K562 (cell line): ENCODE data around the gene MGRN1. TPM values are rescaled to one million over a fixed set of nuclear protein-coding genes. Genes with fewer than 3 reads are reported as not detected.

ENCODE experiments used
- ATAC-seq: fragments of 200-7000 bp; cut with Tn5 transposase; 3 replicates; pipeline ENCODE4 v1.9.1; 2020; ENCODE audit warnings: moderate library complexity
- BruUV-seq: library from RNA; stranded (reverse); fragments of 400-500 nt; replicated peaks from 2 replicates; lab custom pipeline; 2021; lab: Mats Ljungman, UMichigan
- CTCF ChIA-PET: fragments of 300-600 bp; formaldehyde crosslinking; extraction: SDS; loops from one replicate; lab custom pipeline; 2021; ENCODE audit warnings: low intra/inter-chr PET ratio; lab: Yijun Ruan, JAX
- POLR2A ChIA-PET: fragments of 300-600, 350-650 bp; sonication (Branson Sonifier 250); formaldehyde crosslinking; extraction: SDS; loops from one replicate; lab custom pipeline; 2021; ENCODE audit warnings: antibody characterized with exemption, inconsistent platforms; lab: Yijun Ruan, JAX
- DNase-seq, 4 experiments: peaks; one replicate each; pipeline versions ENCODE4 v3.0.0 to v3.0.0-alpha.2; 2011 to 2018; ENCODE audit warnings: low spot score in 3 of 4, mixed read lengths in 3 of 4; ENCODE audit errors: extremely low read depth in 1 of 4
- FAIRE-seq: peaks from 2 replicates; lab custom pipeline; 2011; peaks lifted over from hg19 to GRCh38; lab: Jason Lieb, UNC
- H2AFZ ChIP-seq: 2 replicates; pipeline ENCODE4 v1.6.0; 2011; ENCODE audit warnings: low read depth, low read length, control low read depth, inconsistent platforms
- H3K27ac ChIP-seq: fragments of 200-600 bp; 3 replicates; pipeline ENCODE4 v1.8.0; 2011; ENCODE audit warnings: low read depth, mild to moderate bottlenecking, control low read depth, inconsistent platforms, low read length, moderate library complexity, mixed read lengths; ENCODE audit errors: extremely low read depth
- H3K27me3 ChIP-seq, 2 experiments: fragments of 300-600 bp in 1 of 2; 2 replicates in 1 of 2; 3 replicates in 1 of 2; pipeline versions ENCODE4 v1.6.0 to v1.8.0; 2011; ENCODE audit warnings: inconsistent platforms in 2 of 2, low read length in 2 of 2, mild to moderate bottlenecking in 1 of 2, mixed read lengths in 1 of 2, moderate library complexity in 1 of 2; ENCODE audit not compliant: control insufficient read depth in 2 of 2, insufficient read depth in 2 of 2
- H3K36me3 ChIP-seq: fragments of 300-600 bp; 3 replicates; pipeline ENCODE4 v1.8.0; 2011; ENCODE audit warnings: mild to moderate bottlenecking, low read length, inconsistent platforms; ENCODE audit not compliant: control insufficient read depth, insufficient read depth
- H3K4me1 ChIP-seq, 2 experiments: fragments of 200-600 bp in 1 of 2; replicated peaks in 1 of 2; 2 replicates in 1 of 2; 3 replicates in 1 of 2; pipeline versions ENCODE4 v1.5.1 to v1.8.0; 2011; ENCODE audit warnings: inconsistent platforms in 2 of 2, low read length in 2 of 2, mild to moderate bottlenecking in 1 of 2, mixed read lengths in 1 of 2, moderate library complexity in 1 of 2; ENCODE audit not compliant: control insufficient read depth in 2 of 2, insufficient read depth in 2 of 2
- H3K4me2 ChIP-seq: 2 replicates; pipeline ENCODE4 v1.6.1; 2011; ENCODE audit warnings: low read length, control low read depth, inconsistent platforms, mixed read lengths; ENCODE audit not compliant: insufficient read depth
- H3K4me3 ChIP-seq: fragments of 200-600 bp; sonication (generic), shearing (Covaris generic); 2 replicates; pipeline ENCODE4 v1.5.1; 2016; ENCODE audit warnings: control low read depth, inconsistent platforms
- H3K79me2 ChIP-seq: fragments of 200-600 bp; 3 replicates; pipeline ENCODE4 v1.8.0; 2011; ENCODE audit warnings: low read length, inconsistent platforms; ENCODE audit not compliant: control insufficient read depth, insufficient read depth
- H3K9ac ChIP-seq, 2 experiments: 2 replicates each; pipeline versions ENCODE4 v1.6.0 to v1.6.1; 2011; ENCODE audit warnings: low read depth in 2 of 2, low read length in 2 of 2, control low read depth in 1 of 2, inconsistent platforms in 1 of 2, mild to moderate bottlenecking in 1 of 2, mixed read lengths in 1 of 2; ENCODE audit not compliant: insufficient read depth in 1 of 2
- H3K9me1 ChIP-seq: one replicate; pipeline ENCODE4 v1.6.0; 2011; ENCODE audit warnings: inconsistent platforms, mild to moderate bottlenecking, low read length, moderate library complexity; ENCODE audit not compliant: control insufficient read depth, insufficient read depth
- H3K9me3 ChIP-seq: replicated peaks from 2 replicates; pipeline ENCODE4 v1.5.1; 2011; ENCODE audit warnings: low read depth, low read length, inconsistent platforms; ENCODE audit not compliant: control insufficient read depth, insufficient read depth
- H4K20me1 ChIP-seq: replicated peaks from 2 replicates; pipeline ENCODE4 v1.6.1; 2011; ENCODE audit warnings: low read length, inconsistent platforms, mixed read lengths; ENCODE audit not compliant: control insufficient read depth, insufficient read depth
- BCOR ChIP-seq: fragments of 450-650 bp; IDR thresholded peaks from 2 replicates; pipeline ENCODE4 v1.6.1; 2016
- BMI1 ChIP-seq: fragments of 150-350 bp; IDR thresholded peaks from 2 replicates; pipeline ENCODE4 v1.6.1; 2014; ENCODE audit warnings: low read length
- KDM5B ChIP-seq: fragments of 200-600 bp; sonication (generic); IDR thresholded peaks from 2 replicates; pipeline ENCODE4 v1.6.1; 2012; ENCODE audit warnings: low read depth, mild to moderate bottlenecking, moderate library complexity, low read length, control low read depth, inconsistent platforms; ENCODE audit not compliant: insufficient replicate concordance
- MXI1 ChIP-seq: IDR thresholded peaks from 2 replicates; pipeline ENCODE4 v1.6.1; 2011; ENCODE audit warnings: low read depth, mild to moderate bottlenecking, improper control_type of control experiment, low read length
- MYC ChIP-seq, 2 experiments: fragments of 250-450 bp in 1 of 2; sonication (Bioruptor Pico) in 1 of 2; IDR thresholded peaks; 2 replicates each; pipeline versions ENCODE4 v1.5.1 to v1.6.1; 2012 to 2021; ENCODE audit warnings: low read depth in 2 of 2, borderline replicate concordance in 1 of 2, improper control_type of control experiment in 1 of 2, low read length in 1 of 2, mild to moderate bottlenecking in 1 of 2, moderate library complexity in 1 of 2
- PHF8 ChIP-seq: fragments of 200-600 bp; sonication (generic); IDR thresholded peaks from 2 replicates; pipeline ENCODE4 v1.6.1; 2012; ENCODE audit warnings: mixed run types, mild to moderate bottlenecking, inconsistent platforms, low read length, moderate library complexity, borderline replicate concordance
- XRCC5 ChIP-seq: fragments of 200-400 bp; formaldehyde crosslinking; IDR thresholded peaks from 2 replicates; pipeline ENCODE4 v1.6.1; 2017; ENCODE audit warnings: low read depth, mild to moderate bottlenecking, low read length
- WGBS: fragments of 100-300 bp; shearing (Covaris generic); methylation state at CpG from one replicate; pipeline ENCODE4 v1.1.6; 2016; ENCODE audit warnings: low coverage, mixed read lengths; ENCODE audit not compliant: insufficient coverage; ENCODE audit errors: missing lambda C conversion rate; 5-methylcytosine and 5-hydroxymethylcytosine counted together
- in situ Hi-C: fragments of 300-500 bp; cut with MboI; formaldehyde crosslinking; loops from 4 replicates; pipeline ENCODE4 v1.15.0; 2018; ENCODE audit warnings: inconsistent platforms, mixed read lengths
- intact Hi-C: fragments of 100-400 bp; cut with micrococcal nuclease; formaldehyde crosslinking; loops from 2 replicates; pipeline ENCODE4 v1.14.2; 2022
- polyA plus RNA-seq, 8 experiments: library from polyadenylated mRNA; depleted of rRNA in 4 of 8; stranded (reverse) in 5 of 8; unstranded in 3 of 8; fragments of >200 nt; fragmentation: Nextera tagmentation in 2 of 8; fragmentation: Illumina TruSeq in 1 of 8; extraction: Ambion mirVana in 2 of 8; extraction: Trizol in 1 of 8; gene quantifications; 2 replicates each; pipeline versions ENCODE4 v1.2.1 to v1.2.3, GENCODE V29; 2011 to 2014; ENCODE audit warnings: inconsistent platforms in 1 of 8, missing spikeins in 1 of 8
- total RNA-seq, 7 experiments: library from RNA; depleted of rRNA in 6 of 7; stranded (reverse); fragments of >200 nt in 6 of 7; fragmentation: Illumina TruSeq in 2 of 7; extraction: Trizol in 2 of 7; gene quantifications; 2 replicates each; pipeline versions ENCODE4 v1.2.1 to v1.2.3, GENCODE V29; 2011 to 2021; ENCODE audit warnings: low replicate concordance in 1 of 7
- TF ChIP-seq, protein P1 (sequence below), 2 experiments: fragments of 250-450 bp in 1 of 2; fragments of 450-650 bp in 1 of 2; sonication (Bioruptor Pico) in 1 of 2; IDR thresholded peaks; 2 replicates each; pipeline versions ENCODE4 v1.6.1 to v1.8.0; 2016 to 2021; ENCODE audit warnings: mild to moderate bottlenecking in 2 of 2, moderate library complexity in 2 of 2, missing compliant biosample characterization in 1 of 2, missing genetic modification characterization in 1 of 2
- TF ChIP-seq, protein P2 (sequence below), 3 experiments: fragments of 200-800 bp in 1 of 3; fragments of 250-450 bp in 1 of 3; fragments of 450-650 bp in 1 of 3; sonication (Bioruptor Pico) in 1 of 3; sonication (Bioruptor generic) in 1 of 3; formaldehyde crosslinking in 1 of 3; IDR thresholded peaks; 2 replicates each; pipeline versions ENCODE4 v1.6.1 to v1.8.0; 2016 to 2022; ENCODE audit warnings: mild to moderate bottlenecking in 2 of 3, missing genetic modification characterization in 2 of 3, missing compliant biosample characterization in 1 of 3, moderate library complexity in 1 of 3
- TF ChIP-seq, protein P3 (sequence below), 2 experiments: fragments of 450-650 bp; conservative IDR thresholded peaks; 2 replicates each; pipeline ENCODE4 v1.6.1; 2017; ENCODE audit warnings: mild to moderate bottlenecking in 2 of 2, moderate library complexity in 2 of 2

The MGRN1 gene
- total and polyA plus RNA-seq, 9 of the 15 experiments (the other 6 are each of a cell fraction or from before 2014, with no cell fraction given) = 0.15 to 37.9 (median 6.0) TPM

GRCh38 chr16:4734730-4735535 is 110.3 kb downstream of the MGRN1 start:
- in situ Hi-C loops = no loop called here
- Histone ChIP-seq H3K27ac (peak overlapping the region; percentile 61), H3K4me1 (peaks cover 0 to 22% of the 10 kb centered on the region in 2 experiments; a peak in 3 of 5 replicates), H3K9me1 (no peaks in the 10 kb centered on the region), H3K4me2 (peak overlapping the region; percentile 95), H3K36me3 (peaks cover 14% of the 10 kb centered on the region; the same call in 2 of the 3 replicates), H3K9ac (peak overlapping the region; percentile 83 to 93), H4K20me1 (no peaks in the 10 kb centered on the region), H3K27me3 (no peaks in the 10 kb centered on the region), H3K9me3 (no peaks in the 10 kb centered on the region), H3K79me2 (peaks cover 28% of the 10 kb centered on the region), H3K4me3 (peak overlapping the region; percentile 98), H2AFZ (peak overlapping the region; percentile 88)
- BruUV-seq = no TSS peak
- ATAC-seq (peak; percentile 81), DNase-seq (peak; percentile 88 to 94 (median 93)), FAIRE-seq (peak; percentile 63)
- ChIA-PET CTCF (no interaction called here), POLR2A (interaction anchor here (0.8 to 1.9 kb wide), 9 partner anchors 10 to 201 kb away, joined by 3 to 9 read pairs (median 3); partner anchors contain the start of gene SEPTIN12)
- WGBS = 10% methylated on average over 28 of the region's 38 CpGs
- intact Hi-C loops = loop anchor here (5.0 kb wide), 1 partner anchor 112 kb away; the partner anchor contains the start of genes GLYR1 and UBN1
- TF ChIP-seq BMI1 (peak; percentile 91), PHF8 (peak; percentile 57; the same call in 1 of the 2 replicates), BCOR (0 out of 2 replicates have a peak, but pooled peaks have one; percentile 17), KDM5B (peak; percentile 87), MXI1 (peak; percentile 97), MYC (IDR thresholded peaks at IDR 0.05; ENCODE audit: low read depth, low read length) (peak; percentile 55), MYC (CRISPR knock-in tag; IDR thresholded peaks at IDR 0.05; ENCODE audit: borderline replicate concordance, low read depth) (no peak), XRCC5 (no peak)
- TF ChIP-seq, protein P1, sequence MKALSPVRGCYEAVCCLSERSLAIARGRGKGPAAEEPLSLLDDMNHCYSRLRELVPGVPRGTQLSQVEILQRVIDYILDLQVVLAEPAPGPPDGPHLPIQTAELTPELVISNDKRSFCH (CRISPR knock-in tag; IDR thresholded peaks at IDR 0.05) = no peak
- TF ChIP-seq, protein P1 (tag; IDR thresholded peaks at IDR 0.05) = no peak
- TF ChIP-seq, protein P2, sequence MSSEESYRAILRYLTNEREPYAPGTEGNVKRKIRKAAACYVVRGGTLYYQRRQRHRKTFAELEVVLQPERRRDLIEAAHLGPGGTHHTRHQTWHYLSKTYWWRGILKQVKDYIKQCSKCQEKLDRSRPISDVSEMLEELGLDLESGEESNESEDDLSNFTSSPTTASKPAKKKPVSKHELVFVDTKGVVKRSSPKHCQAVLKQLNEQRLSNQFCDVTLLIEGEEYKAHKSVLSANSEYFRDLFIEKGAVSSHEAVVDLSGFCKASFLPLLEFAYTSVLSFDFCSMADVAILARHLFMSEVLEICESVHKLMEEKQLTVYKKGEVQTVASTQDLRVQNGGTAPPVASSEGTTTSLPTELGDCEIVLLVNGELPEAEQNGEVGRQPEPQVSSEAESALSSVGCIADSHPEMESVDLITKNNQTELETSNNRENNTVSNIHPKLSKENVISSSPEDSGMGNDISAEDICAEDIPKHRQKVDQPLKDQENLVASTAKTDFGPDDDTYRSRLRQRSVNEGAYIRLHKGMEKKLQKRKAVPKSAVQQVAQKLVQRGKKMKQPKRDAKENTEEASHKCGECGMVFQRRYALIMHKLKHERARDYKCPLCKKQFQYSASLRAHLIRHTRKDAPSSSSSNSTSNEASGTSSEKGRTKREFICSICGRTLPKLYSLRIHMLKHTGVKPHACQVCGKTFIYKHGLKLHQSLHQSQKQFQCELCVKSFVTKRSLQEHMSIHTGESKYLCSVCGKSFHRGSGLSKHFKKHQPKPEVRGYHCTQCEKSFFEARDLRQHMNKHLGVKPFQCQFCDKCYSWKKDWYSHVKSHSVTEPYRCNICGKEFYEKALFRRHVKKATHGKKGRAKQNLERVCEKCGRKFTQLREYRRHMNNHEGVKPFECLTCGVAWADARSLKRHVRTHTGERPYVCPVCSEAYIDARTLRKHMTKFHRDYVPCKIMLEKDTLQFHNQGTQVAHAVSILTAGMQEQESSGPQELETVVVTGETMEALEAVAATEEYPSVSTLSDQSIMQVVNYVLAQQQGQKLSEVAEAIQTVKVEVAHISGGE (CRISPR knock-in tag; IDR thresholded peaks at IDR 0.05) = 0 out of 6 replicates have a peak, but pooled peaks of 1 of the 3 experiments have one; percentile 6
- TF ChIP-seq, protein P3, sequence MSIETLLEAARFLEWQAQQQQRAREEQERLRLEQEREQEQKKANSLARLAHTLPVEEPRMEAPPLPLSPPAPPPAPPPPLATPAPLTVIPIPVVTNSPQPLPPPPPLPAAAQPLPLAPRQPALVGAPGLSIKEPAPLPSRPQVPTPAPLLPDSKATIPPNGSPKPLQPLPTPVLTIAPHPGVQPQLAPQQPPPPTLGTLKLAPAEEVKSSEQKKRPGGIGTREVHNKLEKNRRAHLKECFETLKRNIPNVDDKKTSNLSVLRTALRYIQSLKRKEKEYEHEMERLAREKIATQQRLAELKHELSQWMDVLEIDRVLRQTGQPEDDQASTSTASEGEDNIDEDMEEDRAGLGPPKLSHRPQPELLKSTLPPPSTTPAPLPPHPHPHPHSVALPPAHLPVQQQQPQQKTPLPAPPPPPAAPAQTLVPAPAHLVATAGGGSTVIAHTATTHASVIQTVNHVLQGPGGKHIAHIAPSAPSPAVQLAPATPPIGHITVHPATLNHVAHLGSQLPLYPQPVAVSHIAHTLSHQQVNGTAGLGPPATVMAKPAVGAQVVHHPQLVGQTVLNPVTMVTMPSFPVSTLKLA (conservative IDR thresholded peaks at IDR 0.05) = peak; percentile 99 to 100
